Lower lobe of right lung (tissue), 2 donors: Measurements from ENCODE around the gene ATP2B3. TPM values are rescaled to one million over a fixed set of nuclear protein-coding genes. Genes with fewer than 3 reads are reported as not detected.

Experiments used
- ATAC-seq, 2 donors: fragments of 200-7000 bp; cut with Tn5 transposase; one replicate each; pipeline ENCODE4 v1.9.1; 2020 to 2022; ENCODE audit warnings: mild to moderate bottlenecking in 2 of 2, moderate library complexity in 2 of 2
- DNase-seq: peaks from one replicate; pipeline ENCODE4 v3.0.0-alpha.2; 2020
- H3K27ac ChIP-seq: fragments of 200-600 bp; one replicate; pipeline ENCODE4 v1.8.0; 2022
- H3K27me3 ChIP-seq: fragments of 200-600 bp; one replicate; pipeline ENCODE4 v1.8.0; 2022; ENCODE audit warnings: low read depth
- H3K36me3 ChIP-seq: fragments of 200-600 bp; one replicate; pipeline ENCODE4 v1.8.0; 2022; ENCODE audit warnings: mild to moderate bottlenecking
- H3K4me1 ChIP-seq: fragments of 200-600 bp; one replicate; pipeline ENCODE4 v1.8.0; 2022
- H3K4me3 ChIP-seq: fragments of 200-600 bp; one replicate; pipeline ENCODE4 v1.8.0; 2022; ENCODE audit warnings: mild to moderate bottlenecking
- H3K9me3 ChIP-seq: fragments of 200-600 bp; one replicate; pipeline ENCODE4 v1.8.0; 2022
- intact Hi-C: fragments of 100-400 bp; cut with DNase I; formaldehyde crosslinking; loops from one replicate; pipeline ENCODE4 v1.11.0; 2022
- total RNA-seq: library from RNA; stranded (reverse); fragmentation: NEBNext Ultra II Directional; extraction: Animal tissue kit (Norgen Biotek cat#: 25700); gene quantifications from one replicate; pipeline ENCODE4 v1.2.1, GENCODE V29; 2021
- TF ChIP-seq, protein P1 (sequence below): fragments of 200-600 bp; IDR thresholded peaks from one replicate; pipeline ENCODE4 v1.8.0; 2022; ENCODE audit warnings: antibody characterized with exemption, mild to moderate bottlenecking
- donor health status: DM: no; HTN: yes; CAD: no; lungs with severe emphysema.

Gene ATP2B3
- total RNA-seq, 1 donor from 2014 or later = not detected

DNA sequence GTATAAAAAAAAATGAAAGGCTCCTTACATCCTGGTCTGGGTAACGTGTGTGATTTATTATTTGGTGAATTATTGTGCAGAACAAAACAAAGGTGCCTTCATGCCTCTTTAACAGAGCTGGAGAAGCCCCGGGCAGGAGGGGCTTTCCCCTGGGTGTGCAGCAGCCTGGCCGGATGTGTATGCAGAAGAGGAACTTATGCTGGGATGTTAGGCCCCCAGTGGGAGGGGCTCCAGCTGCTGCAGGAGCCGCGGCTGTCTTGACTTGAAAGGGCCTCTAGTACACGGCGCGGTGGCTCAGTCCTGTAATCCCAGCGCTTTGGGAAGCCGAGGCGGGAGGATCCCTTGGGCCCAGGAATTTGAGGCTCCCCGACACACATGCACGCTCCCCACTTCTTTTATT lies 65.5 kb downstream of the ATP2B3 start:
- H3K9me3 ChIP-seq = no peaks in the 10 kb centered on the region
- DNase-seq = peak; percentile 50
- H3K27ac ChIP-seq = no peak overlapping the region
- intact Hi-C loops = no loop called here
- no peaks in the 10 kb centered on the region for H3K4me1 ChIP-seq
- TF ChIP-seq, protein P1, sequence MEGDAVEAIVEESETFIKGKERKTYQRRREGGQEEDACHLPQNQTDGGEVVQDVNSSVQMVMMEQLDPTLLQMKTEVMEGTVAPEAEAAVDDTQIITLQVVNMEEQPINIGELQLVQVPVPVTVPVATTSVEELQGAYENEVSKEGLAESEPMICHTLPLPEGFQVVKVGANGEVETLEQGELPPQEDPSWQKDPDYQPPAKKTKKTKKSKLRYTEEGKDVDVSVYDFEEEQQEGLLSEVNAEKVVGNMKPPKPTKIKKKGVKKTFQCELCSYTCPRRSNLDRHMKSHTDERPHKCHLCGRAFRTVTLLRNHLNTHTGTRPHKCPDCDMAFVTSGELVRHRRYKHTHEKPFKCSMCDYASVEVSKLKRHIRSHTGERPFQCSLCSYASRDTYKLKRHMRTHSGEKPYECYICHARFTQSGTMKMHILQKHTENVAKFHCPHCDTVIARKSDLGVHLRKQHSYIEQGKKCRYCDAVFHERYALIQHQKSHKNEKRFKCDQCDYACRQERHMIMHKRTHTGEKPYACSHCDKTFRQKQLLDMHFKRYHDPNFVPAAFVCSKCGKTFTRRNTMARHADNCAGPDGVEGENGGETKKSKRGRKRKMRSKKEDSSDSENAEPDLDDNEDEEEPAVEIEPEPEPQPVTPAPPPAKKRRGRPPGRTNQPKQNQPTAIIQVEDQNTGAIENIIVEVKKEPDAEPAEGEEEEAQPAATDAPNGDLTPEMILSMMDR = no peak
- no peaks in the 10 kb centered on the region for H3K27me3 ChIP-seq
- peak; percentile 37 to 71 for ATAC-seq
- no peak overlapping the region for H3K4me3 ChIP-seq
- peaks cover 11% of the 10 kb centered on the region for H3K36me3 ChIP-seq

DNA sequence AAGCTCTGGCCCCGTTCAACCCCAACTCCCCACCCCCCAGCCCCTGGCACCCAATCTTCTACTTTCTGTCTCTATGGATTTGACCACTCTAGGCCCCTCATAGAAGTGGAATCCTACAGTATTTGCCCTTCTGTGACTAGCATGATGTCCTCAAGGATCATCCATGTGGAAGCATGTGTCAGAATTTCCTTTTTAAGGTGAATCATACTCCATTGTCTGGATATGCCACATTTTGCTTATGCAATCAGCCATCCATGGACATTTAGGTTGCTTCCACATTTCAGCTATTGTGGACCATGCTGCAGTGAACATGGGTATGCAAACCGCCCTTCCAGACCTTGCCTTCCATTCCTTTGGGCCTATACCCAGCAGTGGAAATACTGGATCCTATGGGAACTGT lies 66.0 kb downstream of the ATP2B3 start:
- no peak overlapping the region for H3K27ac ChIP-seq
- no peaks in the 10 kb centered on the region for H3K27me3 ChIP-seq

DNA sequence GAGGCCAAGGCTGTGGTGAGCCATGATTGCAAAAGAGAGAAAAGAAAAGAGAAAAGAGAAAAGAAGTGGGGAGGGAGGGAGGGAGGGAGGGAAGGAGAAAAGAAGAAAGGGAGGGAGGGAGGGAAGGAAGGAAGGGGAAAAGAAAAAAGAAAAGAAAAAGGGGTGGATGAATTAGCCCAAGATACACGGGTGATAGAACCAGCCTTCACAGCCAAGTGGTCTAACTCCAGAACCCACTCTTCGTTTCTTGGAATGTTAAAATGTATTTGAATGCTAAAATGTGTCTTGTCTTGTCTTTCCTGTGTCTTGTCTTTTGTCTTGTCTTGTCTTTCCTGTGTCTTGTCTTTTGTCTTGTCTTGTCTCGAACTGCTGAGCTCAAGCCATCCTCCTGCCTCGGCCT lies 68.4 kb downstream of the ATP2B3 start:
- ATAC-seq = no peak
- H3K27ac ChIP-seq = no peak overlapping the region

More for the DNA sequence above, 66.0 kb downstream of the ATP2B3 start:
- no peak overlapping the region for H3K4me3 ChIP-seq
- ATAC-seq (no peak), DNase-seq (no peak)
- no peaks in the 10 kb centered on the region for H3K4me1 ChIP-seq
- H3K9me3 ChIP-seq = no peaks in the 10 kb centered on the region
- TF ChIP-seq, protein P1 = no peak
- intact Hi-C loops = no loop called here
- H3K36me3 ChIP-seq = peaks cover 15% of the 10 kb centered on the region

DNA sequence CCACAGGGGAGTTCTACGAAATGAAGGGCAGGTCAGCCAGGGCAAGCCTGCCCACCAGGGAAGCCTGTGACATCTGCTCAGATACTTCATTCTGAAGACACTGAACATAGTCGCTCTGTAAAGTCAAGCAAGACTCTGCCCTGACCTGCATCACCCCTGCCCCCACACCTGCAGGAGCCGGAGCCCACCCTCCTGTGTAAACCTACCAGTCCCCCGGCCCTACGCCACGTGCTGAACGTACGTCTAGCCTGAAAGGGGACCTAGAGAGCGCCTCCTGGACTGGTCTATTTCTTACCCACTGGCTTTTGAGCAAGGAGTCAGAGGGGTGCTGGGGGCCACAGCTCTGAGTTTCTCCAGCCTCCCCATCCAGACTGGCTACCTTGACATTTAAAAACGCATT lies 69.9 kb downstream of the ATP2B3 start:
- Histone ChIP-seq H3K4me3 (no peak overlapping the region), H3K9me3 (no peaks in the 10 kb centered on the region), H3K27ac (no peak overlapping the region), H3K27me3 (no peaks in the 10 kb centered on the region), H3K4me1 (no peaks in the 10 kb centered on the region), H3K36me3 (peaks cover 37% of the 10 kb centered on the region)
- ATAC-seq (no peak), DNase-seq (no peak)
- TF ChIP-seq, protein P1 = no peak
- intact Hi-C loops = no loop called here

More for the DNA sequence above, 68.4 kb downstream of the ATP2B3 start:
- no peak for DNase-seq
- Histone ChIP-seq H3K4me3 (no peak overlapping the region), H3K9me3 (no peaks in the 10 kb centered on the region), H3K27me3 (no peaks in the 10 kb centered on the region), H3K4me1 (no peaks in the 10 kb centered on the region), H3K36me3 (peaks cover 22% of the 10 kb centered on the region)
- intact Hi-C loops = no loop called here
- TF ChIP-seq, protein P1 = no peak

DNA sequence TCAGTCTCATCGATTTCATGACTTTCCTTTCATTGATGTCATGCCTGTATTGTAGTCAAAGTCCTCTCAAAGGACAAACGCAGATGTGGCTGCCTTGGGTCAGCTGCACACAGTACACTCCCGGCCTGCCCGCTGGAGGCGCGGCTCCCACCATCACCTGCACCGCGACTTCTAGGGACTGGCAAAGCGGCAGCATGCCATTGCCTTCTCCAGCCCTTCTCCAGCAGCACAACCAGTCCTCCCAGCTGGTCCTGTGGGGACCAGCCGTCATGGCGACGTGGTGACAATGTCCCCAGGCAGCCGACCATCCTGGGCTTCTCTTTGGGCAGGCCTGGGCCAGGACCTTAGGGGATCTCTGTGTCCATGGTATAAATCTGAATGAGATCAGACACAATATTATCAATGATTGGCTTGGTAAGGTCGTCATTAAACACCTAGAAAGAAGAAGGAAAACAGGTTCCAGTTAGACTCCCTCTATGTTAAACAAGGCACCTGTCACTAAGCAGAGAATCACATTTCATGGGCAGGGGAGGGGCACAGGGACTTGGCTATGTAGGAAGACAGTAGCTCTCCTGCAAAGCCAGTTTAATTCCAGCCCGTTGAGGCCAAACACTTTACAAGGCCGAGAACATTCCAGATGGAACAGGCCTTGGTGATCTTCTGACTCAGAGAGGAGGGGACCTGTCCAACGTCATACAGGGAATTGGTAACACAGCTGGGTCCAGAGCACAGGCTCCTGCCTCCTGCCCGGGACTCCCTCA lies 70.8 kb downstream of the ATP2B3 start:
- TF ChIP-seq, protein P1 = no peak
- Histone ChIP-seq H3K4me3 (no peak overlapping the region), H3K36me3 (peaks cover 46% of the 10 kb centered on the region), H3K4me1 (no peaks in the 10 kb centered on the region), H3K9me3 (no peaks in the 10 kb centered on the region), H3K27ac (no peak overlapping the region), H3K27me3 (no peaks in the 10 kb centered on the region)
- DNase-seq = no peak
- ATAC-seq = no peak
- intact Hi-C loops = no loop called here
